Pancreas (tissue), 10 donors: Measurements from ENCODE around the gene CAPN14. TPM values are rescaled to one million over a fixed set of nuclear protein-coding genes. Genes with fewer than 3 reads are reported as not detected.

ENCODE experiments used
- ATAC-seq, 4 donors: fragments of 200-7000 bp; cut with Tn5 transposase; one replicate each; pipeline versions ENCODE4 v1.8.0 to v1.9.1; 2020; ENCODE audit warnings: mild to moderate bottlenecking in 4 of 4, moderate library complexity in 4 of 4
- DNase-seq, 6 donors: peaks; one replicate each; pipeline ENCODE4 v3.0.0-alpha.2; 2020
- FAIRE-seq: peaks from 2 replicates; lab custom pipeline; 2012; peaks lifted over from hg19 to GRCh38; lab: Jason Lieb, UNC
- H3K27ac ChIP-seq, 4 donors: fragments of 200-600 bp; sonication (generic); 1 replicate in 3 of 4; 2 replicates in 1 of 4; pipeline versions ENCODE4 v1.5.0 to v1.8.0; 2020
- H3K27me3 ChIP-seq, 4 donors: fragments of 200-600 bp; one replicate each; pipeline ENCODE4 v1.8.0; 2021
- H3K36me3 ChIP-seq, 3 donors: fragments of 200-600 bp; sonication (generic) in 1 of 3; one replicate each; pipeline versions ENCODE4 v1.5.0 to v1.8.0; 2020 to 2021
- H3K4me1 ChIP-seq, 3 donors: fragments of 200-600 bp; one replicate each; pipeline ENCODE4 v1.8.0; 2021
- H3K4me3 ChIP-seq, 4 donors: fragments of 200-600 bp; sonication (generic) in 2 of 4; one replicate each; pipeline versions ENCODE4 v1.5.0 to v1.8.0; 2020 to 2021
- H3K9me3 ChIP-seq, 4 donors: fragments of 200-600 bp; one replicate each; pipeline ENCODE4 v1.8.0; 2021
- CTCF ChIP-seq, 4 donors: fragments of 200-600 bp; sonication (generic) in 3 of 4; IDR thresholded peaks; one replicate each; pipeline versions ENCODE4 v1.5.0 to v1.8.0; 2021; ENCODE audit warnings: antibody characterized with exemption in 4 of 4
- WGBS, 2 donors: extraction: QIAGEN DNeasy Blood & Tissue Kit; methylation state at CpG; one replicate each; pipeline ENCODE4 v1.1.7; 2013; 5-methylcytosine and 5-hydroxymethylcytosine counted together
- intact Hi-C, 3 donors: fragments of 100-400 bp; cut with DNase I; formaldehyde crosslinking; loops; one replicate each; pipeline versions ENCODE4 v1.11.1 to v1.14.2; 2022
- polyA plus RNA-seq, 2 donors: library from polyadenylated mRNA; stranded (reverse); fragments of 200-250 nt; gene quantifications; one replicate each; pipeline ENCODE4 v1.2.3, GENCODE V29; 2013
- total RNA-seq, 6 donors: library from RNA; stranded (reverse); fragmentation: NEBNext Ultra II Directional in 4 of 6; extraction: Animal tissue kit (Norgen Biotek cat#: 25700) in 4 of 6; gene quantifications; one replicate each; pipeline versions ENCODE4 v1.2.1 to v1.2.4, GENCODE V29; 2021 to 2023
- donor health status: healthy with polysubstance abuse.
- donor health status: DM: no; HTN: no; CAD: no; lungs with moderate emphysema.
- donor health status: DM: no; HTN: no; CAD: no.
- donor health status: control.
- donor health status: control.
- donor health status: Bipolar disorder and iron deficiency.
- donor health status: DM: yes; HTN: yes; CAD: no.
- donor health status: DM: no; HTN: no; CAD: no.
- donor health status: DM: no; HTN: no; CAD: no.
- donor health status: DM: yes; HTN: yes; CAD: no.

Gene CAPN14
- total and polyA plus RNA-seq, 8 donors: 0.06 to 0.08 (median 0.07) TPM; not detected in 5

GRCh38 chr2:31213601-31214443, 3.5 kb downstream of the CAPN14 start:
- no peaks in the 10 kb centered on the region for H3K36me3 ChIP-seq
- ATAC-seq (no peak), DNase-seq (no peak), FAIRE-seq (no peak)
- TF ChIP-seq CTCF (IDR thresholded peaks at IDR 0.05): no peak
- no peaks in the 10 kb centered on the region for H3K27me3 ChIP-seq
- no peak overlapping the region for H3K4me3 ChIP-seq
- no peaks in the 10 kb centered on the region for H3K4me1 ChIP-seq
- no peaks in the 10 kb centered on the region for H3K9me3 ChIP-seq
- intact Hi-C loops: no loop called here
- WGBS, 2 donors: 10 to 74% methylated on average over 4 of the region's 4 CpGs
- H3K27ac ChIP-seq: no peak overlapping the region

DNA sequence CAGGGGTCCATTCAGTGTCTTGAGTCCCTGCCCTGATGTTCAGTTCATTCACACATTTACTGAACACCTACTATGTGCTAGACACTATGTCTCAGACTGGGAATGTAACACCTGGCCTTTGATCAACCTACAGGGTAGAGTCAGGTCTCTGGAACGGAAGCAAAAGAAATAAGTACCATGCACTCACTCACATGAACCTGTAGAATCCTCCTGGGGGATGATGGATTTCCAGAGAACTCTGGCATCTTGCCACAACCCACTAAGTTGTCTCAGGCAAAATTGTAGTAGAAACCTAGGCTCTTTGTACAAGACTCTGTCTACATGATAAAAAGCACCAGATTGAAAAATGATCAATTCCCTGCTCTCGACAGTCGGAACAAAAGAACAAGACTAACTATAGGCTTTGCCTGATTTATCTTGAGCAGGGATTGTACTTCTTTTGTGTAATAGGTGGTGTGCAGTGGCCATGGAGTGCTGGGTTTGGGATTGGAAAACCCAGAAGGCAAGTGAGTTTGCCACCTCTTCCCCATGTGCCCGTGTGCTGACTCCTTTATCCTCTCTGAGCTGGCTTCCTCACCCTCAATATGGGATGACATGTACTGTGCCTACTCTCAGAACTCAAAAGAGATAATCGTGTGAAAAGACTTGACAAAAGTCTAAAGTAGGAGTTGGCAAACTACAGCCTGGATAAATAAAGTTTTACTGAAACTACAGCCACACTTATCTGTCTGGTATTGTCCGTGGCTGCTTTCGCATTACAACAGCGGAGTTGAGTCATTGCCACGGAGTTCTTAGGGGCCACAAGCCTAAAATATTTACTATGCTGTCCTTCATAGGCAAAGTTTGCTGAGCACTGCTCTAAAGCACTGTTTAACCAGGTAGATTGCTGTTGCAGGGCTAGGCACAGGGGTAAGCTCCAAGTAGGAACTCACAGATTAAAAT, 4.4 kb downstream of the CAPN14 start:
- no peak for TF ChIP-seq CTCF (IDR thresholded peaks at IDR 0.05)
- H3K9me3 ChIP-seq: no peaks in the 10 kb centered on the region
- no peaks in the 10 kb centered on the region for H3K4me1 ChIP-seq
- no peak overlapping the region for H3K27ac ChIP-seq
- H3K36me3 ChIP-seq: no peaks in the 10 kb centered on the region
- no peak for FAIRE-seq
- WGBS, 2 donors: 71% methylated on average over 9 of the region's 9 CpGs
- intact Hi-C loops: no loop called here
- no peak overlapping the region for H3K4me3 ChIP-seq
- H3K27me3 ChIP-seq: no peaks in the 10 kb centered on the region
- no peak for DNase-seq
- no peak for ATAC-seq

GRCh38 chr2:31208240-31208639, 9.1 kb downstream of the CAPN14 start:
- no peak for TF ChIP-seq CTCF (IDR thresholded peaks at IDR 0.05)
- ATAC-seq: no peak
- no peak for FAIRE-seq
- intact Hi-C loops: no loop called here
- 88 to 97% methylated on average over 1 of the region's 1 CpG for WGBS, 2 donors
- Histone ChIP-seq H3K4me3 (no peak overlapping the region), H3K27me3 (no peaks in the 10 kb centered on the region), H3K27ac (no peak overlapping the region), H3K4me1 (no peaks in the 10 kb centered on the region), H3K9me3 (no peaks in the 10 kb centered on the region), H3K36me3 (no peaks in the 10 kb centered on the region)
- no peak for DNase-seq

GRCh38 chr2:31207790-31208189, 9.5 kb downstream of the CAPN14 start:
- Histone ChIP-seq H3K9me3 (no peaks in the 10 kb centered on the region), H3K27ac (no peak overlapping the region), H3K4me1 (no peaks in the 10 kb centered on the region), H3K36me3 (no peaks in the 10 kb centered on the region), H3K27me3 (no peaks in the 10 kb centered on the region), H3K4me3 (no peak overlapping the region)
- WGBS, 2 donors: 55 to 61% methylated on average over 2 of the region's 2 CpGs
- intact Hi-C loops: no loop called here
- no peak for DNase-seq
- ATAC-seq: no peak
- FAIRE-seq: no peak
- TF ChIP-seq CTCF (IDR thresholded peaks at IDR 0.05): no peak
